Osteocyte (in vitro differentiated cells): Measurements from ENCODE around the gene ATP11A. TPM values are rescaled to one million over a fixed set of nuclear protein-coding genes. Genes with fewer than 3 reads are reported as not detected.
A peak's percentile ranks its signal among the peaks of the same experiment; 100 is the strongest.

Experiments used
- DNase-seq: peaks from one replicate; pipeline ENCODE4 v3.0.0; 2021; ENCODE audit warnings: mixed read lengths; ENCODE audit not compliant: unreplicated experiment; ENCODE audit errors: extremely low spot score
- H3K27ac Mint-ChIP-seq: one replicate; pipeline ENCODE4 v1.8.0; 2021; ENCODE audit warnings: mild to moderate bottlenecking, mixed read lengths; ENCODE audit not compliant: unreplicated experiment
- H3K27me3 Mint-ChIP-seq: one replicate; pipeline ENCODE4 v1.8.0; 2021; ENCODE audit warnings: mixed read lengths; ENCODE audit not compliant: unreplicated experiment
- H3K36me3 Mint-ChIP-seq: one replicate; pipeline ENCODE4 v1.8.0; 2021; ENCODE audit warnings: mixed read lengths; ENCODE audit not compliant: unreplicated experiment
- H3K4me1 Mint-ChIP-seq: one replicate; pipeline ENCODE4 v1.8.0; 2021; ENCODE audit warnings: mixed read lengths; ENCODE audit not compliant: unreplicated experiment
- H3K4me3 Mint-ChIP-seq: one replicate; pipeline ENCODE4 v1.8.0; 2021; ENCODE audit warnings: mild to moderate bottlenecking, moderate library complexity, mixed read lengths; ENCODE audit not compliant: unreplicated experiment
- H3K9me3 Mint-ChIP-seq: one replicate; pipeline ENCODE4 v1.8.0; 2021; ENCODE audit warnings: mixed read lengths; ENCODE audit not compliant: unreplicated experiment
- total RNA-seq: library from RNA; stranded (reverse); gene quantifications from 2 replicates; pipeline ENCODE4 v1.2.1, GENCODE V29; 2021
- TF ChIP-seq, protein P1 (sequence below): fragments of 200-600 bp; sonication (generic); IDR thresholded peaks from 2 replicates; pipeline ENCODE4 v1.5.0; 2021; ENCODE audit warnings: antibody characterized with exemption, mild to moderate bottlenecking, moderate library complexity

ATP11A gene
- total RNA-seq, 1 donor from 2014 or later: 15.7 TPM

GRCh38 chr13:112885782-112886268 lies 196.0 kb downstream of the ATP11A start:
- Mint-ChIP-seq H3K36me3 (no peaks in the 10 kb centered on the region), H3K4me1 (peaks cover 9% of the 10 kb centered on the region), H3K9me3 (no peaks in the 10 kb centered on the region), H3K27me3 (peaks cover 5% of the 10 kb centered on the region), H3K4me3 (peak overlapping the region; percentile 66), H3K27ac (peak overlapping the region; percentile 75)
- TF ChIP-seq, protein P1, sequence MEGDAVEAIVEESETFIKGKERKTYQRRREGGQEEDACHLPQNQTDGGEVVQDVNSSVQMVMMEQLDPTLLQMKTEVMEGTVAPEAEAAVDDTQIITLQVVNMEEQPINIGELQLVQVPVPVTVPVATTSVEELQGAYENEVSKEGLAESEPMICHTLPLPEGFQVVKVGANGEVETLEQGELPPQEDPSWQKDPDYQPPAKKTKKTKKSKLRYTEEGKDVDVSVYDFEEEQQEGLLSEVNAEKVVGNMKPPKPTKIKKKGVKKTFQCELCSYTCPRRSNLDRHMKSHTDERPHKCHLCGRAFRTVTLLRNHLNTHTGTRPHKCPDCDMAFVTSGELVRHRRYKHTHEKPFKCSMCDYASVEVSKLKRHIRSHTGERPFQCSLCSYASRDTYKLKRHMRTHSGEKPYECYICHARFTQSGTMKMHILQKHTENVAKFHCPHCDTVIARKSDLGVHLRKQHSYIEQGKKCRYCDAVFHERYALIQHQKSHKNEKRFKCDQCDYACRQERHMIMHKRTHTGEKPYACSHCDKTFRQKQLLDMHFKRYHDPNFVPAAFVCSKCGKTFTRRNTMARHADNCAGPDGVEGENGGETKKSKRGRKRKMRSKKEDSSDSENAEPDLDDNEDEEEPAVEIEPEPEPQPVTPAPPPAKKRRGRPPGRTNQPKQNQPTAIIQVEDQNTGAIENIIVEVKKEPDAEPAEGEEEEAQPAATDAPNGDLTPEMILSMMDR: no peak
- DNase-seq: peak; percentile 93

DNA sequence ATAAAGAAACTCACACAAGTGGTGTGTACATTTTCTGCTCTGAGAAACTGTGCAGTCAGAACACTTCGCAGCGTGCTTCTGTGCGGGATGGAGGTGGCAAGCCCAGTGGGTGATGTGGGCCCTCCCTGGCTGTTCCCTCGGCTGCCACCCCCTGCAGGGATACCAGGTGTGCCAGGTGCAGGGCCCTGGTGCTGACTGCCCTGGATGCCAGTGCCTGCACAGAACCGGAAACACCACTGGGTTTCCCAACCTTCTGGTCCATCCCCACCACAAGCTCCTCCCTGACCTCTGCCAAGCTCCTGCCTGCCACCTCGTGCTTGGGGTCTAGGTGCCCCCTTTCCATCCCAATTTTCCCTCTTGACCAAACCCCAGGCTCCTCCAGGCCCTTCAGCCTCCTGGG lies 197.3 kb downstream of the ATP11A start:
- Mint-ChIP-seq H3K27me3 (peaks cover 14% of the 10 kb centered on the region), H3K27ac (no peak overlapping the region), H3K4me3 (no peak overlapping the region), H3K4me1 (peaks cover 9% of the 10 kb centered on the region), H3K9me3 (no peaks in the 10 kb centered on the region), H3K36me3 (no peaks in the 10 kb centered on the region)
- TF ChIP-seq, protein P1: no peak
- no peak for DNase-seq

DNA sequence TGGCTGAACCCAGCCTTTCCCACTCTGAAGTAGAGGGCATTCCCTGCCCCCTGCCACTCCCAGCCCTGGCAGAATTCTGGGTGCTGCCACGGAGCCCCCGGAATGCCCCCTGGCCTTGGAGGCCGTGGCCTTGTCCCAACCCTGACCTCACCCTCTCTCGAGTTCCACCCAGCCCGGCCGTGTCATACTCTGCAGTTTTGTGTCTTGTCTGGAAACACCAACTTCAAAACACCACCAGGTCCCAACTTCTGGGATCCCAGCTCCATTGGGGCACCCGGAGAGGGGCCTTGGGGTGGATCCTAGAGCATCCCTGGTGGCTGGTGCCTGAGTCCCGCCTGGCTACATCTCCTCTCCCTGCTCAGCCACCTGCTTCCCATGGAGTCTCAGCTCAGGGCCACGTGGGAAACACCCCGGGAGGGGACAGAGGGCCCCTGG lies 197.7 kb downstream of the ATP11A start:
- TF ChIP-seq, protein P1: no peak
- H3K4me1 Mint-ChIP-seq: peaks cover 10% of the 10 kb centered on the region
- H3K9me3 Mint-ChIP-seq: no peaks in the 10 kb centered on the region
- peaks cover 19% of the 10 kb centered on the region for H3K27me3 Mint-ChIP-seq
- H3K27ac Mint-ChIP-seq: no peak overlapping the region
- H3K4me3 Mint-ChIP-seq: no peak overlapping the region
- no peaks in the 10 kb centered on the region for H3K36me3 Mint-ChIP-seq
- no peak for DNase-seq

GRCh38 chr13:112888238-112889111 lies 198.6 kb downstream of the ATP11A start:
- Mint-ChIP-seq H3K27me3 (peaks cover 26% of the 10 kb centered on the region), H3K4me3 (no peak overlapping the region), H3K27ac (no peak overlapping the region), H3K9me3 (no peaks in the 10 kb centered on the region), H3K4me1 (peaks cover 19% of the 10 kb centered on the region), H3K36me3 (no peaks in the 10 kb centered on the region)
- TF ChIP-seq, protein P1: no peak
- no peak for DNase-seq
